WTC11 (cell line): ENCODE results near the gene CTXN3. TPM values are rescaled to one million over a fixed set of nuclear protein-coding genes. Genes with fewer than 3 reads are reported as not detected.
A peak's percentile ranks its signal among the peaks of the same experiment; 100 is the strongest.

Experiments used
- ATAC-seq: fragments of 200-7000 bp; cut with Tn5 transposase; 2 replicates; pipeline ENCODE4 v1.10.0; 2021; ENCODE audit warnings: mild to moderate bottlenecking, moderate library complexity
- CTCF ChIA-PET: fragments of 300-600 bp; sonication (Branson Sonifier 250); formaldehyde crosslinking; loops from one replicate; lab custom pipeline; 2021; ENCODE audit warnings: antibody characterized with exemption; lab: Charles Lee
- POLR2A ChIA-PET: fragments of 350-600 bp; sonication (Branson Sonifier 250); formaldehyde crosslinking; loops from one replicate; lab custom pipeline; 2021; ENCODE audit warnings: antibody characterized with exemption; lab: Charles Lee
- DNase-seq: peaks from one replicate; pipeline ENCODE4 v3.0.0; 2021; ENCODE audit warnings: low spot score
- H3K27ac Mint-ChIP-seq: 2 replicates; pipeline ENCODE4 v1.8.0; 2021; ENCODE audit warnings: mixed read lengths
- H3K27me3 Mint-ChIP-seq: 2 replicates; pipeline ENCODE4 v1.8.0; 2021; ENCODE audit warnings: low read depth, mild to moderate bottlenecking, moderate library complexity, mixed read lengths
- H3K36me3 Mint-ChIP-seq: 2 replicates; pipeline ENCODE4 v1.8.0; 2021; ENCODE audit warnings: mixed read lengths
- H3K4me1 Mint-ChIP-seq: 2 replicates; pipeline ENCODE4 v1.8.0; 2022; ENCODE audit warnings: mixed read lengths
- H3K4me3 Mint-ChIP-seq: 2 replicates; pipeline ENCODE4 v1.8.0; 2021; ENCODE audit warnings: mild to moderate bottlenecking, moderate library complexity, mixed read lengths
- H3K9me3 Mint-ChIP-seq: 2 replicates; pipeline ENCODE4 v1.8.0; 2021; ENCODE audit warnings: mixed read lengths
- AFF4 ChIP-seq: sonication (generic); formaldehyde crosslinking; IDR thresholded peaks from 2 replicates; pipeline ENCODE4 v1.8.1; 2023; ENCODE audit warnings: mild to moderate bottlenecking, missing genetic modification reagents, borderline replicate concordance
- ATF6 ChIP-seq: sonication (generic); formaldehyde crosslinking; IDR thresholded peaks from 2 replicates; pipeline ENCODE4 v1.8.1; 2023; ENCODE audit warnings: mild to moderate bottlenecking, missing genetic modification reagents
- CREB1 ChIP-seq: sonication (generic); formaldehyde crosslinking; IDR thresholded peaks from 2 replicates; pipeline ENCODE4 v1.8.0; 2023; ENCODE audit warnings: mild to moderate bottlenecking, missing genetic modification reagents
- ELF4 ChIP-seq: sonication (generic); formaldehyde crosslinking; IDR thresholded peaks from 2 replicates; pipeline ENCODE4 v1.8.1; 2022; ENCODE audit warnings: low read depth, mild to moderate bottlenecking, moderate library complexity, missing genetic modification reagents
- EMX1 ChIP-seq: fragments of 250-450 bp; sonication (Bioruptor Pico); IDR thresholded peaks from 2 replicates; pipeline ENCODE4 v1.8.0; 2021; ENCODE audit warnings: mild to moderate bottlenecking
- FOXJ3 ChIP-seq: sonication (generic); formaldehyde crosslinking; IDR thresholded peaks from 2 replicates; pipeline ENCODE4 v1.9.0; 2021; ENCODE audit warnings: missing genetic modification reagents, mild to moderate bottlenecking, borderline replicate concordance
- FOXP1 ChIP-seq: sonication (generic); formaldehyde crosslinking; IDR thresholded peaks from 2 replicates; pipeline ENCODE4 v1.8.0; 2022; ENCODE audit warnings: missing genetic modification reagents, mild to moderate bottlenecking, moderate library complexity, borderline replicate concordance
- HMGXB4 ChIP-seq: sonication (generic); formaldehyde crosslinking; IDR thresholded peaks from 2 replicates; pipeline ENCODE4 v1.8.1; 2023; ENCODE audit warnings: mild to moderate bottlenecking, moderate library complexity, missing genetic modification reagents
- IRF1 ChIP-seq: sonication (generic); formaldehyde crosslinking; IDR thresholded peaks from 2 replicates; pipeline ENCODE4 v1.8.0; 2023; ENCODE audit warnings: missing genetic modification reagents
- NFATC4 ChIP-seq: fragments of 250-450 bp; sonication (Bioruptor Pico); IDR thresholded peaks from 2 replicates; pipeline ENCODE4 v1.9.0; 2021; ENCODE audit warnings: mild to moderate bottlenecking
- NR2C2 ChIP-seq: sonication (generic); formaldehyde crosslinking; IDR thresholded peaks from 2 replicates; pipeline ENCODE4 v1.8.0; 2022; ENCODE audit warnings: mild to moderate bottlenecking, missing genetic modification reagents
- OVOL2 ChIP-seq: fragments of 250-450 bp; sonication (Bioruptor Pico); IDR thresholded peaks from 2 replicates; pipeline ENCODE4 v1.9.0; 2021; ENCODE audit warnings: mild to moderate bottlenecking, borderline replicate concordance
- SP1 ChIP-seq: sonication (generic); formaldehyde crosslinking; conservative IDR thresholded peaks from 2 replicates; pipeline ENCODE4 v1.8.1; 2022; ENCODE audit warnings: missing genetic modification reagents
- TEAD1 ChIP-seq: sonication (generic); formaldehyde crosslinking; IDR thresholded peaks from 2 replicates; pipeline ENCODE4 v1.8.0; 2022; ENCODE audit warnings: mild to moderate bottlenecking, missing genetic modification reagents
- TP53 ChIP-seq: sonication (generic); formaldehyde crosslinking; IDR thresholded peaks from 2 replicates; pipeline ENCODE4 v1.8.1; 2023; ENCODE audit warnings: mild to moderate bottlenecking, missing genetic modification reagents
- ZNF423 ChIP-seq: fragments of 250-450 bp; sonication (Bioruptor Pico); IDR thresholded peaks from 2 replicates; pipeline ENCODE4 v2.1.2; 2022; ENCODE audit warnings: mild to moderate bottlenecking, moderate library complexity
- ZNF671 ChIP-seq: fragments of 250-450 bp; sonication (Bioruptor Pico); IDR thresholded peaks from 2 replicates; pipeline ENCODE4 v1.8.0; 2021; ENCODE audit warnings: mild to moderate bottlenecking
- total RNA-seq: library from RNA; stranded (reverse); gene quantifications from 3 replicates; pipeline ENCODE4 v1.2.3, GENCODE V29; 2021
- TF ChIP-seq, protein P1 (sequence below): fragments of 250-450 bp; sonication (Bioruptor Pico); IDR thresholded peaks from 2 replicates; pipeline ENCODE4 v2.1.2; 2022; ENCODE audit warnings: mild to moderate bottlenecking, moderate library complexity
- TF ChIP-seq, protein P2 (sequence below): sonication (generic); formaldehyde crosslinking; IDR thresholded peaks from 2 replicates; pipeline ENCODE4 v1.8.1; 2022; ENCODE audit warnings: low read depth, missing genetic modification reagents, borderline replicate concordance
- TF ChIP-seq, protein P3 (sequence below): sonication (generic); formaldehyde crosslinking; conservative IDR thresholded peaks from 2 replicates; pipeline ENCODE4 v1.8.1; 2022; ENCODE audit warnings: mild to moderate bottlenecking, missing genetic modification reagents

Gene CTXN3
- total RNA-seq, 1 experiment from 2014 or later, result not detected

DNA sequence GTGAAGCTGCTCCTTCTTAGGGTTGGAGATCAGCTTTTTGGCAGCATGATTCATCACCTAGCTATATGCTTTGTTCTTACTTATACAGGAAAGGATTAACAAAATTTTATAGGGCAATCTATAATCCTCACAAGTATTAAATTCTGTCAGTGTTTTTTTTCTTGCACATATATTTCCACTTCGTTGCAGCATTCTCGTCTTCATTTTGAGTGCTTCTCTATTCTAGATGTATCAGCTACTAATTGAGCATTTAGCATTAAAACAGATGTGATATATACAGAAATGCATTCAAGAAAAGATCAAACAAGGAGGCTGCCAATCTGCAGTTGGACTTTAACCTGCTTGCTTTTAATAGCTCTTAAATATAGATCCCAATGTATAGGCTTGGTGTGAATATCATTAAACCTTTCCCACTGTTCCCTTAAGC, 3.6 kb upstream of the CTXN3 start:
- no peak overlapping the region for H3K27ac Mint-ChIP-seq
- TF ChIP-seq ZNF671 (CRISPR knock-in tag), result no peak
- no peak for TF ChIP-seq NFATC4 (CRISPR knock-in tag)
- H3K36me3 Mint-ChIP-seq, result no peaks in the 10 kb centered on the region
- ChIA-PET CTCF (interaction anchor here (1.6 kb wide), 1 partner anchor 220 kb away, joined by 3 read pairs; no protein-coding TSS in a partner anchor), POLR2A (no interaction called here)
- H3K4me3 Mint-ChIP-seq, result no peak overlapping the region
- no peaks in the 10 kb centered on the region for H3K9me3 Mint-ChIP-seq
- peaks cover 24% of the 10 kb centered on the region for H3K4me1 Mint-ChIP-seq
- ATAC-seq, result no peak
- no peaks in the 10 kb centered on the region for H3K27me3 Mint-ChIP-seq
- no peak for DNase-seq

- no peaks in the 10 kb centered on the region for H3K9me3 Mint-ChIP-seq
- peaks cover 28% of the 10 kb centered on the region for H3K4me1 Mint-ChIP-seq
- DNase-seq, result no peak
- no peaks in the 10 kb centered on the region for H3K36me3 Mint-ChIP-seq
- TF ChIP-seq FOXP1 (CRISPR knock-in tag), result no peak
- TF ChIP-seq ZNF423, result no peak
- TF ChIP-seq, protein P1, sequence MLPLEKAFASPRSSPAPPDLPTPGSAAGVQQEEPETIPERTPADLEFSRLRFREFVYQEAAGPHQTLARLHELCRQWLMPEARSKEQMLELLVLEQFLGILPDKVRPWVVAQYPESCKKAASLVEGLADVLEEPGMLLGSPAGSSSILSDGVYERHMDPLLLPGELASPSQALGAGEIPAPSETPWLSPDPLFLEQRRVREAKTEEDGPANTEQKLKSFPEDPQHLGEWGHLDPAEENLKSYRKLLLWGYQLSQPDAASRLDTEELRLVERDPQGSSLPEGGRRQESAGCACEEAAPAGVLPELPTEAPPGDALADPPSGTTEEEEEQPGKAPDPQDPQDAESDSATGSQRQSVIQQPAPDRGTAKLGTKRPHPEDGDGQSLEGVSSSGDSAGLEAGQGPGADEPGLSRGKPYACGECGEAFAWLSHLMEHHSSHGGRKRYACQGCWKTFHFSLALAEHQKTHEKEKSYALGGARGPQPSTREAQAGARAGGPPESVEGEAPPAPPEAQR, result no peak
- TF ChIP-seq NR2C2 (CRISPR knock-in tag), result no peak
- TF ChIP-seq ELF4 (CRISPR knock-in tag), result no peak
- no peak for TF ChIP-seq EMX1 (CRISPR knock-in tag)
- no peak for TF ChIP-seq HMGXB4 (CRISPR knock-in tag)
- no peak for TF ChIP-seq SP1 (CRISPR knock-in tag)
- no peak for TF ChIP-seq IRF1 (CRISPR knock-in tag)
- TF ChIP-seq, protein P2, sequence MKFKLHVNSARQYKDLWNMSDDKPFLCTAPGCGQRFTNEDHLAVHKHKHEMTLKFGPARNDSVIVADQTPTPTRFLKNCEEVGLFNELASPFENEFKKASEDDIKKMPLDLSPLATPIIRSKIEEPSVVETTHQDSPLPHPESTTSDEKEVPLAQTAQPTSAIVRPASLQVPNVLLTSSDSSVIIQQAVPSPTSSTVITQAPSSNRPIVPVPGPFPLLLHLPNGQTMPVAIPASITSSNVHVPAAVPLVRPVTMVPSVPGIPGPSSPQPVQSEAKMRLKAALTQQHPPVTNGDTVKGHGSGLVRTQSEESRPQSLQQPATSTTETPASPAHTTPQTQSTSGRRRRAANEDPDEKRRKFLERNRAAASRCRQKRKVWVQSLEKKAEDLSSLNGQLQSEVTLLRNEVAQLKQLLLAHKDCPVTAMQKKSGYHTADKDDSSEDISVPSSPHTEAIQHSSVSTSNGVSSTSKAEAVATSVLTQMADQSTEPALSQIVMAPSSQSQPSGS, result no peak
- TF ChIP-seq OVOL2, result no peak
- ChIA-PET POLR2A (no interaction called here), CTCF (no interaction called here)
- no peak overlapping the region for H3K27ac Mint-ChIP-seq
- H3K4me3 Mint-ChIP-seq, result no peak overlapping the region
- no peak for ATAC-seq
- no peaks in the 10 kb centered on the region for H3K27me3 Mint-ChIP-seq
Measured at GRCh38 chr5:127647361-127647958, 1.4 kb upstream of the CTXN3 start.

- Mint-ChIP-seq H3K27me3 (no peaks in the 10 kb centered on the region), H3K36me3 (no peaks in the 10 kb centered on the region), H3K27ac (0 out of 2 replicates have a peak overlapping the region, but pooled peaks have one; percentile 22), H3K4me3 (no peak overlapping the region), H3K9me3 (no peaks in the 10 kb centered on the region), H3K4me1 (peaks cover 28% of the 10 kb centered on the region)
- TF ChIP-seq, protein P3, sequence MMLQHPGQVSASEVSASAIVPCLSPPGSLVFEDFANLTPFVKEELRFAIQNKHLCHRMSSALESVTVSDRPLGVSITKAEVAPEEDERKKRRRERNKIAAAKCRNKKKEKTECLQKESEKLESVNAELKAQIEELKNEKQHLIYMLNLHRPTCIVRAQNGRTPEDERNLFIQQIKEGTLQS (CRISPR knock-in tag), result no peak
- TF ChIP-seq CREB1 (CRISPR knock-in tag), result no peak
- TF ChIP-seq NR2C2 (CRISPR knock-in tag), result no peak
- TF ChIP-seq TEAD1, result no peak
- TF ChIP-seq ATF6, result no peak
- no peak for TF ChIP-seq FOXJ3 (CRISPR knock-in tag)
- no peak for TF ChIP-seq AFF4 (CRISPR knock-in tag)
- no peak for TF ChIP-seq TP53 (CRISPR knock-in tag)
- CTCF ChIA-PET, result interaction anchor here (1.0 kb wide), 1 partner anchor 86 kb away, joined by 5 read pairs; no protein-coding TSS in a partner anchor
- DNase-seq (no peak), ATAC-seq (peak; percentile 70)
- POLR2A ChIA-PET, result no interaction called here
Measured at GRCh38 chr5:127650022-127650421, 1.1 kb downstream of the CTXN3 start.
